ENCODE data around the gene TRIM29.

- peak; percentile 41; the same call in 1 of the 2 replicates for TF ChIP-seq CTCF (conservative IDR thresholded peaks at IDR 0.05)
- TF ChIP-seq EZH2 (IDR thresholded peaks at IDR 0.05; ENCODE audit: low read depth), result no peak
Observed at GRCh38 chr11:120112174-120112796, 25.6 kb downstream of the TRIM29 start.
